A549 (cell line): ENCODE measurements around the gene TEKT5.

Experiments
- BHLHE40 ChIP-seq: IDR thresholded peaks from 2 replicates; pipeline ENCODE4 v1.6.1; 2012; ENCODE audit warnings: low read depth, low read length, inconsistent platforms
- EHMT2 ChIP-seq: fragments of 200-600 bp; sonication (generic); IDR thresholded peaks from 2 replicates; pipeline ENCODE4 v1.6.1; 2016; ENCODE audit warnings: antibody characterized with exemption, low read depth, mild to moderate bottlenecking, moderate library complexity
- EP300 ChIP-seq, 2 experiments: fragments of >200 bp; sonication (Bioruptor Twin); formaldehyde crosslinking; IDR thresholded peaks; 2 replicates in 1 of 2; 3 replicates in 1 of 2; pipeline ENCODE4 v1.6.1; 2016 to 2017
- HMGXB4 ChIP-seq: fragments of 250-450 bp; sonication (Bioruptor Pico); IDR thresholded peaks from 2 replicates; pipeline ENCODE4 v1.5.0; 2021; ENCODE audit warnings: mild to moderate bottlenecking, moderate library complexity, borderline replicate concordance
- JUNB ChIP-seq: fragments of >200 bp; sonication (Bioruptor Twin); formaldehyde crosslinking; IDR thresholded peaks from 2 replicates; pipeline ENCODE4 v1.6.1; 2016
- MAFK ChIP-seq: fragments of 450-650 bp; IDR thresholded peaks from 2 replicates; pipeline ENCODE4 v1.6.1; 2014; ENCODE audit not compliant: partially characterized antibody
- TF ChIP-seq, protein P1 (sequence below): fragments of >200 bp; sonication (Bioruptor Twin); formaldehyde crosslinking; IDR thresholded peaks from 3 replicates; pipeline ENCODE4 v1.5.1; 2016
- TF ChIP-seq, protein P2 (sequence below): fragments of 150-350 bp; IDR thresholded peaks from 2 replicates; pipeline ENCODE4 v1.6.1; 2014; ENCODE audit warnings: low read depth, mild to moderate bottlenecking, low read length

GRCh38 chr16:10583269-10583668 is 111.5 kb downstream of the TEKT5 start:
- TF ChIP-seq JUNB (no peak), BHLHE40 (no peak), MAFK (no peak), HMGXB4 (no peak), EP300 (IDR thresholded peaks at IDR 0.05) (no peak), EHMT2 (no peak)
- TF ChIP-seq, protein P1, sequence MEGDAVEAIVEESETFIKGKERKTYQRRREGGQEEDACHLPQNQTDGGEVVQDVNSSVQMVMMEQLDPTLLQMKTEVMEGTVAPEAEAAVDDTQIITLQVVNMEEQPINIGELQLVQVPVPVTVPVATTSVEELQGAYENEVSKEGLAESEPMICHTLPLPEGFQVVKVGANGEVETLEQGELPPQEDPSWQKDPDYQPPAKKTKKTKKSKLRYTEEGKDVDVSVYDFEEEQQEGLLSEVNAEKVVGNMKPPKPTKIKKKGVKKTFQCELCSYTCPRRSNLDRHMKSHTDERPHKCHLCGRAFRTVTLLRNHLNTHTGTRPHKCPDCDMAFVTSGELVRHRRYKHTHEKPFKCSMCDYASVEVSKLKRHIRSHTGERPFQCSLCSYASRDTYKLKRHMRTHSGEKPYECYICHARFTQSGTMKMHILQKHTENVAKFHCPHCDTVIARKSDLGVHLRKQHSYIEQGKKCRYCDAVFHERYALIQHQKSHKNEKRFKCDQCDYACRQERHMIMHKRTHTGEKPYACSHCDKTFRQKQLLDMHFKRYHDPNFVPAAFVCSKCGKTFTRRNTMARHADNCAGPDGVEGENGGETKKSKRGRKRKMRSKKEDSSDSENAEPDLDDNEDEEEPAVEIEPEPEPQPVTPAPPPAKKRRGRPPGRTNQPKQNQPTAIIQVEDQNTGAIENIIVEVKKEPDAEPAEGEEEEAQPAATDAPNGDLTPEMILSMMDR = no peak
- TF ChIP-seq, protein P2, sequence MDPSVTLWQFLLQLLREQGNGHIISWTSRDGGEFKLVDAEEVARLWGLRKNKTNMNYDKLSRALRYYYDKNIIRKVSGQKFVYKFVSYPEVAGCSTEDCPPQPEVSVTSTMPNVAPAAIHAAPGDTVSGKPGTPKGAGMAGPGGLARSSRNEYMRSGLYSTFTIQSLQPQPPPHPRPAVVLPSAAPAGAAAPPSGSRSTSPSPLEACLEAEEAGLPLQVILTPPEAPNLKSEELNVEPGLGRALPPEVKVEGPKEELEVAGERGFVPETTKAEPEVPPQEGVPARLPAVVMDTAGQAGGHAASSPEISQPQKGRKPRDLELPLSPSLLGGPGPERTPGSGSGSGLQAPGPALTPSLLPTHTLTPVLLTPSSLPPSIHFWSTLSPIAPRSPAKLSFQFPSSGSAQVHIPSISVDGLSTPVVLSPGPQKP = no peak
